ENCODE results near the gene DCLK1. TPM values are rescaled to one million over a fixed set of nuclear protein-coding genes. Genes with fewer than 3 reads are reported as not detected.

DCLK1 gene
- total RNA-seq, 4 donors from 2014 or later = 10.0 to 41.1 (median 19.5) TPM

- DNase-seq (ENCODE audit: low spot score in 2 of 2) = no peak
- TF ChIP-seq, protein P1, sequence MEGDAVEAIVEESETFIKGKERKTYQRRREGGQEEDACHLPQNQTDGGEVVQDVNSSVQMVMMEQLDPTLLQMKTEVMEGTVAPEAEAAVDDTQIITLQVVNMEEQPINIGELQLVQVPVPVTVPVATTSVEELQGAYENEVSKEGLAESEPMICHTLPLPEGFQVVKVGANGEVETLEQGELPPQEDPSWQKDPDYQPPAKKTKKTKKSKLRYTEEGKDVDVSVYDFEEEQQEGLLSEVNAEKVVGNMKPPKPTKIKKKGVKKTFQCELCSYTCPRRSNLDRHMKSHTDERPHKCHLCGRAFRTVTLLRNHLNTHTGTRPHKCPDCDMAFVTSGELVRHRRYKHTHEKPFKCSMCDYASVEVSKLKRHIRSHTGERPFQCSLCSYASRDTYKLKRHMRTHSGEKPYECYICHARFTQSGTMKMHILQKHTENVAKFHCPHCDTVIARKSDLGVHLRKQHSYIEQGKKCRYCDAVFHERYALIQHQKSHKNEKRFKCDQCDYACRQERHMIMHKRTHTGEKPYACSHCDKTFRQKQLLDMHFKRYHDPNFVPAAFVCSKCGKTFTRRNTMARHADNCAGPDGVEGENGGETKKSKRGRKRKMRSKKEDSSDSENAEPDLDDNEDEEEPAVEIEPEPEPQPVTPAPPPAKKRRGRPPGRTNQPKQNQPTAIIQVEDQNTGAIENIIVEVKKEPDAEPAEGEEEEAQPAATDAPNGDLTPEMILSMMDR (IDR thresholded peaks at IDR 0.05) = no peak
- no peak for TF ChIP-seq POLR2A (IDR thresholded peaks at IDR 0.05)
- no peak overlapping the region for H3K4me3 ChIP-seq (ENCODE audit: low read depth, poor library complexity, severe bottlenecking)
- intact Hi-C loops (cut with DNase I; ENCODE audit: low total_unique reads) = no loop called here
- WGBS, 2 donors = 71 to 79% methylated on average over 6 of the region's 6 CpGs
These were observed 32.1 kb upstream of the DCLK1 start for GRCh38 chr13:36163286-36163685.

DNA sequence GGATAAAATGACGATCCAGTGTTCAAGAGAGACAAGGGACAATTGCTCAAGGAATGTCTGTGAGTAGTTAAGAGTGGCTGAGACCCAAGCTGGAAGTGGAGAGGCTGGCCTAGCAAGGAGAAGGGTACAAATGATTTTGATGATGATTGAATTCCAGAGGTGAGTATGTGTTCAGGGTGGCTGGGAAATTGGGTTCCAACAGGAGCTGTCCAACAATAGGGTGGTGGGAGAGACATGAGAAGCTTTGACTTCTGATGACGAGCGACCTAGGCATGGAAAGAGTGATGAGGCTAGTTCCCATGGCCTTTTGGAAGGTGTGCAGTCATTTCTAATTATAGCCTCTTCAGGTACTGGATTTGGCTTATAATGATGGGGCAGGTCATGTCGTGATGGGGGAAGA, 29.1 kb upstream of the DCLK1 start:
- 87 to 89% methylated on average over 4 of the region's 4 CpGs for WGBS, 2 donors
- H3K4me3 ChIP-seq (ENCODE audit: low read depth, poor library complexity, severe bottlenecking) = no peak overlapping the region
- peak in 1 of 2 donors; percentile 21 for DNase-seq (ENCODE audit: low spot score in 2 of 2)
- intact Hi-C loops (cut with DNase I; ENCODE audit: low total_unique reads) = no loop called here
- TF ChIP-seq, protein P1 (IDR thresholded peaks at IDR 0.05) = no peak
- TF ChIP-seq POLR2A (IDR thresholded peaks at IDR 0.05) = no peak

GRCh38 chr13:36158611-36159010, 27.4 kb upstream of the DCLK1 start:
- 65 to 70% methylated on average over 4 of the region's 4 CpGs for WGBS, 2 donors
- TF ChIP-seq, protein P1 (IDR thresholded peaks at IDR 0.05) = no peak
- intact Hi-C loops (cut with DNase I; ENCODE audit: low total_unique reads) = no loop called here

DNA sequence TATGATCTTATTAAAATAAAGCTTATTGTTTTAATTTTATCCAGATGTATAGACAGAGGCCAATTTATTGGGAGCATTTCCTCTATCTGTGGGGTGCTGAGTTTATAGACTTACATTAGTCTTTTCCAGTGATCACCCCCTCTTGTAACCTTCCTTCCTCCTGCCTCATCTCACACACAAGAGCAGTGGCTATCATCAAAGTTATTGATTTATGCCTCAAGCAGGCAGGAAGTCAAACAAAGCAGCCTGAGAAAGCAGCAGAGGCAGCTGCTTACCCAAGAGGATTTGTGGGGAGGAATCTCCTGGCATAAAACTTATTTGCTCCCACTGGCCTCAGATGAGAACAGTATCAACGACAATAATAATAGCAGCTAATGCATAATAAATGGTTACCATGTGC, 26.3 kb upstream of the DCLK1 start:
- intact Hi-C loops (cut with DNase I; ENCODE audit: low total_unique reads) = no loop called here
- WGBS, 2 donors = 43 to 68% methylated on average over 1 of the region's 1 CpG
- DNase-seq (ENCODE audit: low spot score in 2 of 2) = no peak
- H3K4me3 ChIP-seq (ENCODE audit: low read depth, poor library complexity, severe bottlenecking) = no peak overlapping the region
- TF ChIP-seq, protein P1 (IDR thresholded peaks at IDR 0.05) = no peak
- no peak for TF ChIP-seq POLR2A (IDR thresholded peaks at IDR 0.05)

More at GRCh38 chr13:36158611-36159010, 27.4 kb upstream of the DCLK1 start:
- no peak overlapping the region for H3K4me3 ChIP-seq (ENCODE audit: low read depth, poor library complexity, severe bottlenecking)
- no peak for DNase-seq (ENCODE audit: low spot score in 2 of 2)

GRCh38 chr13:36154567-36155291, 23.5 kb upstream of the DCLK1 start:
- TF ChIP-seq POLR2A (IDR thresholded peaks at IDR 0.05) = no peak
- TF ChIP-seq, protein P1 (IDR thresholded peaks at IDR 0.05) = no peak
- peak in 1 of 2 donors; percentile 86 for DNase-seq (ENCODE audit: low spot score in 2 of 2)
- no peak overlapping the region for H3K4me3 ChIP-seq (ENCODE audit: low read depth, poor library complexity, severe bottlenecking)
- intact Hi-C loops (cut with DNase I; ENCODE audit: low total_unique reads) = no loop called here
- 15 to 18% methylated on average over 33 to 35 of the region's 35 CpGs for WGBS, 2 donors

DNA sequence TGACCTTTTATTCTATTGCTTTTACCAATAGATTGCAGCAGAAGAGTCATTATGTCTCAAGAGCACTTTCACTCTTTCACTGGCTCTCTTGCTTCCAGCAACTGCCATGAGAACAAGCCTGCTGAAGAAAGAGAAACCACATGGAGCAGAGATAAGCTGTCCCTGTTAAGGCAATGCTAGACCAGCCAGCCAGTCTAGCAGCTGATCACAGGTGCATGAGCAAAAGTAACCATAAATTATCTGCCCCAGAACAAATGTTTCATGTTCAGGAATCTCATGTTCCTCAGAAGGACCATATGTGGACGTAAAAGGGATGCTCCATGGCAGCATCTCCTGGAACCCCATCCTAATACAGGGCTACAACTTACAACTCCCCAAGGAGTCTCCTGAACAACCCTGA, 20.4 kb upstream of the DCLK1 start:
- intact Hi-C loops (cut with DNase I; ENCODE audit: low total_unique reads) = no loop called here
- DNase-seq (ENCODE audit: low spot score in 2 of 2) = no peak
- 84 to 85% methylated on average over 1 of the region's 1 CpG for WGBS, 2 donors

More for the DNA sequence above, 20.4 kb upstream of the DCLK1 start:
- TF ChIP-seq, protein P1 (IDR thresholded peaks at IDR 0.05) = no peak
- TF ChIP-seq POLR2A (IDR thresholded peaks at IDR 0.05) = no peak
- H3K4me3 ChIP-seq (ENCODE audit: low read depth, poor library complexity, severe bottlenecking) = no peak overlapping the region

Measured in lower leg skin (tissue), 4 donors.